Measurements from ENCODE around the gene GMDS.

DNA sequence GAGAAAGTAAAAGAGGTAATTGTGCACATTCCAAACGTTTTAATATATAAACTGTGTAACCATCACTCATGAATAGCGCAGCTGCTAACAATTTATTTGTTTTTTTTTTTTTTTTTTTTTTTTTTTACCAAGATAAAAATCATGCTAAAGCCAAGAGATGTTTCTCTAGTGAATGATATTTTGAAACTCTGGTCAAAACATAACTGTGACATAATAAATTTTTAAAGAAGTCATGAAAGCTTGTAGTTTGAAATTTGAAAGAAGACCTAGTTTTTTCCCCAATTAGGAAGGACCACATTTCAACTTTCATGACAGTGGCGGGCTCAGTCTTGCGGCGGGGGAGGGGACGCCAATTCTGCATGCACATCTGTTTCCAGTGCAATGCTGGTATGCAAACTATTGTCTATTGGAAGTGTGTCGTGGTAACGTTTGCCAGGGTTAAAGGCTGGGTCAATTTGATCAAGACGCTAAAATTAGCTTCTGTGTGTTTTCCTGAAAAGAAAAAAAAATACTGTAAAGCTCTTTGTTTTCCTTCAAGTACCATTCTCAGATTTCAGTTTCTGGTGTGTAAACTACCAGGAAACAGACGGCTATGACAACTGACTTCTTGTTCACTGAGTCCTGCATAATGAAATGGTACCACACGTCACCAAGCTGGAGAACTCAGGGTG lies 423.8 kb downstream of the GMDS start:
- TF ChIP-seq POLR2A (IDR thresholded peaks at IDR 0.05; ENCODE audit: low read depth, low read length) (no peak), POLR2AphosphoS5 (IDR thresholded peaks at IDR 0.05; ENCODE audit: low read depth, low read length) (no peak), TAF1 (IDR thresholded peaks at IDR 0.05; ENCODE audit: borderline replicate concordance, low read depth, low read length) (no peak)

All from GM12892 (cell line).